HG02610 (cell line): ENCODE results near the gene LILRA1.
"Not testable (repeated sequence)": the region's sequence is repeated elsewhere in the genome, so short reads cannot be mapped to it uniquely, and the experiment has no call there.

Source experiments
- ATAC-seq: cut with Tn5 transposase; IDR thresholded peaks from one replicate; pipeline ENCODE4 v1.9.1; 2021; ENCODE audit warnings: mild to moderate bottlenecking, moderate library complexity; ENCODE audit not compliant: unreplicated experiment

Gene LILRA1

GRCh38 chr19:54622431-54622830 is 29.0 kb downstream of the LILRA1 start:
- no peak for ATAC-seq

- peak; percentile 33 for ATAC-seq
These were observed 30.8 kb downstream of the LILRA1 start for GRCh38 chr19:54624234-54624633.

GRCh38 chr19:54624934-54625730 is 31.7 kb downstream of the LILRA1 start:
- ATAC-seq, result not testable (repeated sequence)

- no peak for ATAC-seq
These were observed 33.3 kb downstream of the LILRA1 start for GRCh38 chr19:54626757-54627156.

- not testable (repeated sequence) for ATAC-seq
These were observed 34.5 kb downstream of the LILRA1 start for GRCh38 chr19:54627912-54628311.

- ATAC-seq, result not testable (repeated sequence)
These were observed 36.8 kb downstream of the LILRA1 start, which contains the start of gene LILRB1 for GRCh38 chr19:54630262-54630661. TSS of gene LILRB1 (plus strand) at chr19:54630484. CDS start at chr19:54631074, 590 bp downstream.

- no peak for ATAC-seq
These were observed 37.4 kb downstream of the LILRA1 start for GRCh38 chr19:54630782-54631181.

GRCh38 chr19:54631489-54632337 is 38.3 kb downstream of the LILRA1 start:
- not testable (repeated sequence) for ATAC-seq

- ATAC-seq, result not testable (repeated sequence)
These were observed 39.1 kb downstream of the LILRA1 start for GRCh38 chr19:54632517-54632916.

GRCh38 chr19:54633401-54633800 is 40.0 kb downstream of the LILRA1 start:
- ATAC-seq, result no peak

GRCh38 chr19:54636081-54636480 is 42.6 kb downstream of the LILRA1 start:
- ATAC-seq, result not testable (repeated sequence)

GRCh38 chr19:54638683-54639082 is 45.3 kb downstream of the LILRA1 start:
- ATAC-seq, result no peak

GRCh38 chr19:54642953-54643352 is 49.5 kb downstream of the LILRA1 start:
- ATAC-seq, result not testable (repeated sequence)

GRCh38 chr19:54643583-54643982 is 50.2 kb downstream of the LILRA1 start:
- not testable (repeated sequence) for ATAC-seq

GRCh38 chr19:54644056-54644455 is 50.6 kb downstream of the LILRA1 start:
- ATAC-seq, result no peak

- no peak for ATAC-seq
These were observed 53.0 kb downstream of the LILRA1 start for GRCh38 chr19:54646331-54646841.

- ATAC-seq, result no peak
These were observed 54.7 kb downstream of the LILRA1 start for GRCh38 chr19:54648129-54648528.

GRCh38 chr19:54650108-54650655 is 56.8 kb downstream of the LILRA1 start:
- no peak for ATAC-seq
